Neural cell (in vitro differentiated cells): ENCODE data around the gene LILRA1.

Source experiments
- EP300 ChIP-seq: fragments of 450-650 bp; conservative IDR thresholded peaks from 2 replicates; pipeline ENCODE4 v1.6.1; 2014; ENCODE audit warnings: antibody characterized with exemption, mild to moderate bottlenecking, moderate library complexity; ENCODE audit not compliant: poor library complexity, severe bottlenecking
- EZH2 ChIP-seq: fragments of 200-600, 300-800 bp; shearing (Covaris generic), sonication (generic); IDR thresholded peaks from 2 replicates; pipeline ENCODE4 v1.6.1; 2014; ENCODE audit warnings: antibody characterized with exemption, low read length, borderline replicate concordance, mild to moderate bottlenecking; ENCODE audit not compliant: insufficient read depth, poor library complexity, severe bottlenecking
- POLR2AphosphoS5 ChIP-seq: IDR thresholded peaks from 2 replicates; pipeline ENCODE4 v1.6.1; 2012
- RAD21 ChIP-seq: fragments of 450-650 bp; conservative IDR thresholded peaks from 2 replicates; pipeline ENCODE4 v1.6.1; 2014; ENCODE audit warnings: antibody characterized with exemption, mild to moderate bottlenecking, moderate library complexity
- SMC3 ChIP-seq: fragments of 450-650 bp; conservative IDR thresholded peaks from 2 replicates; pipeline ENCODE4 v1.6.1; 2014; ENCODE audit warnings: antibody characterized with exemption, mild to moderate bottlenecking, moderate library complexity; ENCODE audit not compliant: poor library complexity
- TAF1 ChIP-seq: IDR thresholded peaks from 2 replicates; pipeline ENCODE4 v1.6.1; 2012; ENCODE audit warnings: low read depth
- TF ChIP-seq, protein P1 (sequence below): fragments of 450-650 bp; IDR thresholded peaks from 2 replicates; pipeline ENCODE4 v1.5.1; 2014; ENCODE audit warnings: antibody characterized with exemption, mild to moderate bottlenecking, moderate library complexity; ENCODE audit not compliant: poor library complexity, severe bottlenecking
- TF ChIP-seq, protein P2 (sequence below): IDR thresholded peaks from 2 replicates; pipeline ENCODE4 v1.6.1; 2012; ENCODE audit warnings: borderline replicate concordance

DNA sequence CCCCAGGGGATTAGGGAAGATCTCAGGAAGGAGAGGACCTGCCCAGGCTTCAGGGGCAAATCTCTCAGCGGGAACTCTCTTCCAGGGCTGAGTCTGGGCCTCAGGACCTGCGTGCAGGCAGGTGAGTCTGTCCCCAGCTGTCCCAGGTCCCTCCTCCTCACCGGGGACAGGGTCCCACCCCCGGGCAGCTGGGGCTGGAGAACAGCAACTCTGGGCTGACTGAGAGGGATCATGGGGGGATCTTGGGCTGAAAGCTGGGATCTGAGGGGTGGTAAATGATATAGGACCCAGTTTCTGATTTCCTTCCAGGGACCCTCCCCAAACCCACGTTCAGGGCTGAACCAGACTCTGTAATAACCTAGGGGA, 14.3 kb downstream of the LILRA1 start:
- TF ChIP-seq POLR2AphosphoS5 (no peak), EZH2 (no peak), TAF1 (no peak), EP300 (no peak), RAD21 (no peak), SMC3 (no peak)
- TF ChIP-seq, protein P1, sequence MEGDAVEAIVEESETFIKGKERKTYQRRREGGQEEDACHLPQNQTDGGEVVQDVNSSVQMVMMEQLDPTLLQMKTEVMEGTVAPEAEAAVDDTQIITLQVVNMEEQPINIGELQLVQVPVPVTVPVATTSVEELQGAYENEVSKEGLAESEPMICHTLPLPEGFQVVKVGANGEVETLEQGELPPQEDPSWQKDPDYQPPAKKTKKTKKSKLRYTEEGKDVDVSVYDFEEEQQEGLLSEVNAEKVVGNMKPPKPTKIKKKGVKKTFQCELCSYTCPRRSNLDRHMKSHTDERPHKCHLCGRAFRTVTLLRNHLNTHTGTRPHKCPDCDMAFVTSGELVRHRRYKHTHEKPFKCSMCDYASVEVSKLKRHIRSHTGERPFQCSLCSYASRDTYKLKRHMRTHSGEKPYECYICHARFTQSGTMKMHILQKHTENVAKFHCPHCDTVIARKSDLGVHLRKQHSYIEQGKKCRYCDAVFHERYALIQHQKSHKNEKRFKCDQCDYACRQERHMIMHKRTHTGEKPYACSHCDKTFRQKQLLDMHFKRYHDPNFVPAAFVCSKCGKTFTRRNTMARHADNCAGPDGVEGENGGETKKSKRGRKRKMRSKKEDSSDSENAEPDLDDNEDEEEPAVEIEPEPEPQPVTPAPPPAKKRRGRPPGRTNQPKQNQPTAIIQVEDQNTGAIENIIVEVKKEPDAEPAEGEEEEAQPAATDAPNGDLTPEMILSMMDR: no peak
- TF ChIP-seq, protein P2, sequence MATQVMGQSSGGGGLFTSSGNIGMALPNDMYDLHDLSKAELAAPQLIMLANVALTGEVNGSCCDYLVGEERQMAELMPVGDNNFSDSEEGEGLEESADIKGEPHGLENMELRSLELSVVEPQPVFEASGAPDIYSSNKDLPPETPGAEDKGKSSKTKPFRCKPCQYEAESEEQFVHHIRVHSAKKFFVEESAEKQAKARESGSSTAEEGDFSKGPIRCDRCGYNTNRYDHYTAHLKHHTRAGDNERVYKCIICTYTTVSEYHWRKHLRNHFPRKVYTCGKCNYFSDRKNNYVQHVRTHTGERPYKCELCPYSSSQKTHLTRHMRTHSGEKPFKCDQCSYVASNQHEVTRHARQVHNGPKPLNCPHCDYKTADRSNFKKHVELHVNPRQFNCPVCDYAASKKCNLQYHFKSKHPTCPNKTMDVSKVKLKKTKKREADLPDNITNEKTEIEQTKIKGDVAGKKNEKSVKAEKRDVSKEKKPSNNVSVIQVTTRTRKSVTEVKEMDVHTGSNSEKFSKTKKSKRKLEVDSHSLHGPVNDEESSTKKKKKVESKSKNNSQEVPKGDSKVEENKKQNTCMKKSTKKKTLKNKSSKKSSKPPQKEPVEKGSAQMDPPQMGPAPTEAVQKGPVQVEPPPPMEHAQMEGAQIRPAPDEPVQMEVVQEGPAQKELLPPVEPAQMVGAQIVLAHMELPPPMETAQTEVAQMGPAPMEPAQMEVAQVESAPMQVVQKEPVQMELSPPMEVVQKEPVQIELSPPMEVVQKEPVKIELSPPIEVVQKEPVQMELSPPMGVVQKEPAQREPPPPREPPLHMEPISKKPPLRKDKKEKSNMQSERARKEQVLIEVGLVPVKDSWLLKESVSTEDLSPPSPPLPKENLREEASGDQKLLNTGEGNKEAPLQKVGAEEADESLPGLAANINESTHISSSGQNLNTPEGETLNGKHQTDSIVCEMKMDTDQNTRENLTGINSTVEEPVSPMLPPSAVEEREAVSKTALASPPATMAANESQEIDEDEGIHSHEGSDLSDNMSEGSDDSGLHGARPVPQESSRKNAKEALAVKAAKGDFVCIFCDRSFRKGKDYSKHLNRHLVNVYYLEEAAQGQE: no peak
